ENCODE data around the gene TSHZ1. TPM values are rescaled to one million over a fixed set of nuclear protein-coding genes. Genes with fewer than 3 reads are reported as not detected.

The TSHZ1 gene
- total and polyA plus RNA-seq, 4 donors, result 4.2 to 6.6 (median 5.6) TPM

GRCh38 chr18:75264195-75264594, 53.6 kb downstream of the TSHZ1 start:
- Histone ChIP-seq H3K27ac (ENCODE audit: low read depth in 1 of 2, low read length in 2 of 2) (no peak overlapping the region), H3K9me3 (ENCODE audit: control insufficient read depth in 4 of 4, low read length in 3 of 4) (no peaks in the 10 kb centered on the region), H3K36me3 (ENCODE audit: control insufficient read depth in 4 of 4, insufficient read depth in 3 of 4, low read depth in 1 of 4, low read length in 3 of 4) (no peaks in the 10 kb centered on the region), H3K9ac (ENCODE audit: low read depth in 1 of 2, low read length in 2 of 2) (no peak overlapping the region), H3K27me3 (ENCODE audit: control insufficient read depth in 4 of 4, insufficient read depth in 4 of 4, low read length in 3 of 4) (no peaks in the 10 kb centered on the region), H3K4me1 (ENCODE audit: control insufficient read depth in 4 of 4, insufficient read depth in 4 of 4, low read length in 3 of 4) (peaks cover 0 to 11% (median 5%) of the 10 kb centered on the region in 4 donors), H3K4me3 (ENCODE audit: low read depth in 1 of 3, low read length in 3 of 3) (no peak overlapping the region)
- WGBS, result 75% methylated on average over 6 of the region's 6 CpGs
- TF ChIP-seq JUND (IDR thresholded peaks at IDR 0.05) (no peak), YY1 (IDR thresholded peaks at IDR 0.05) (no peak), MAX (IDR thresholded peaks at IDR 0.05) (no peak), RAD21 (IDR thresholded peaks at IDR 0.05) (no peak), HNF4A (conservative IDR thresholded peaks at IDR 0.05) (no peak), GABPA (IDR thresholded peaks at IDR 0.05 in 1 of 2, conservative IDR thresholded peaks at IDR 0.05 in 1 of 2) (no peak), FOXA1 (IDR thresholded peaks at IDR 0.05) (no peak), EGR1 (IDR thresholded peaks at IDR 0.05; ENCODE audit: low read depth in 2 of 2) (no peak), CTCF (IDR thresholded peaks at IDR 0.05; ENCODE audit: low read depth, low read length, missing input control) (no peak), NR2F2 (IDR thresholded peaks at IDR 0.05) (no peak)
- DNase-seq (ENCODE audit: low spot score), result no peak

GRCh38 chr18:75264926-75265597, 54.5 kb downstream of the TSHZ1 start:
- Histone ChIP-seq H3K9ac (ENCODE audit: low read depth in 1 of 2, low read length in 2 of 2) (no peak overlapping the region), H3K27ac (ENCODE audit: low read depth in 1 of 2, low read length in 2 of 2) (no peak overlapping the region), H3K4me1 (ENCODE audit: control insufficient read depth in 4 of 4, insufficient read depth in 4 of 4, low read length in 3 of 4) (peaks cover 0 to 11% (median 2%) of the 10 kb centered on the region in 4 donors), H3K36me3 (ENCODE audit: control insufficient read depth in 4 of 4, insufficient read depth in 3 of 4, low read depth in 1 of 4, low read length in 3 of 4) (no peaks in the 10 kb centered on the region), H3K9me3 (ENCODE audit: control insufficient read depth in 4 of 4, low read length in 3 of 4) (no peaks in the 10 kb centered on the region), H3K4me3 (ENCODE audit: low read depth in 1 of 3, low read length in 3 of 3) (no peak overlapping the region), H3K27me3 (ENCODE audit: control insufficient read depth in 4 of 4, insufficient read depth in 4 of 4, low read length in 3 of 4) (no peaks in the 10 kb centered on the region)
- DNase-seq (ENCODE audit: low spot score), result no peak
- TF ChIP-seq HNF4A (conservative IDR thresholded peaks at IDR 0.05), result no peak
- TF ChIP-seq HNF4G (IDR thresholded peaks at IDR 0.05), result no peak
- no peak for TF ChIP-seq TAF1 (conservative IDR thresholded peaks at IDR 0.05)
- TF ChIP-seq ZBTB33 (IDR thresholded peaks at IDR 0.05), result no peak
- no peak for TF ChIP-seq NR2F2 (IDR thresholded peaks at IDR 0.05)
- TF ChIP-seq SP1 (IDR thresholded peaks at IDR 0.05), result no peak
- TF ChIP-seq RAD21 (IDR thresholded peaks at IDR 0.05), result no peak
- TF ChIP-seq GABPA (IDR thresholded peaks at IDR 0.05 in 1 of 2, conservative IDR thresholded peaks at IDR 0.05 in 1 of 2), result no peak
- no peak for TF ChIP-seq FOXA2 (IDR thresholded peaks at IDR 0.05)
- 66% methylated on average over 11 of the region's 11 CpGs for WGBS

- H3K4me1 ChIP-seq (ENCODE audit: control insufficient read depth in 4 of 4, insufficient read depth in 4 of 4, low read length in 3 of 4), result peaks cover 0 to 11% (median 2%) of the 10 kb centered on the region in 4 donors
- no peaks in the 10 kb centered on the region for H3K9me3 ChIP-seq (ENCODE audit: control insufficient read depth in 4 of 4, low read length in 3 of 4)
- no peak overlapping the region for H3K27ac ChIP-seq (ENCODE audit: low read depth in 1 of 2, low read length in 2 of 2)
- 93% methylated on average over 9 of the region's 9 CpGs for WGBS
- no peak overlapping the region for H3K9ac ChIP-seq (ENCODE audit: low read depth in 1 of 2, low read length in 2 of 2)
- no peak for DNase-seq (ENCODE audit: low spot score)
- H3K27me3 ChIP-seq (ENCODE audit: control insufficient read depth in 4 of 4, insufficient read depth in 4 of 4, low read length in 3 of 4), result no peaks in the 10 kb centered on the region
- H3K36me3 ChIP-seq (ENCODE audit: control insufficient read depth in 4 of 4, insufficient read depth in 3 of 4, low read depth in 1 of 4, low read length in 3 of 4), result no peaks in the 10 kb centered on the region
- H3K4me3 ChIP-seq (ENCODE audit: low read depth in 1 of 3, low read length in 3 of 3), result no peak overlapping the region
- no peak for TF ChIP-seq ATF3 (IDR thresholded peaks at IDR 0.05)
- TF ChIP-seq HNF4A (conservative IDR thresholded peaks at IDR 0.05), result no peak
- no peak for TF ChIP-seq CTCF (IDR thresholded peaks at IDR 0.05; ENCODE audit: low read depth, low read length, missing input control)
- no peak for TF ChIP-seq NR2F2 (IDR thresholded peaks at IDR 0.05)
- TF ChIP-seq HNF4G (IDR thresholded peaks at IDR 0.05), result no peak
- TF ChIP-seq RAD21 (IDR thresholded peaks at IDR 0.05), result no peak
- no peak for TF ChIP-seq REST (IDR thresholded peaks at IDR 0.05)
- TF ChIP-seq YY1 (IDR thresholded peaks at IDR 0.05), result no peak
- no peak for TF ChIP-seq FOXA2 (IDR thresholded peaks at IDR 0.05)
- TF ChIP-seq FOXA1 (IDR thresholded peaks at IDR 0.05), result no peak
These were observed 55.3 kb downstream of the TSHZ1 start for GRCh38 chr18:75265872-75266271.
